Stomach (tissue), 9 donors: ENCODE measurements around the gene NAALADL1. TPM values are rescaled to one million over a fixed set of nuclear protein-coding genes. Genes with fewer than 3 reads are reported as not detected.

Experiments used
- DNase-seq, 2 donors: peaks; one replicate each; pipeline versions ENCODE4 v3.0.0 to v3.0.0-alpha.2; 2013 to 2019
- H3K27ac ChIP-seq, 5 donors: fragments of 200-600 bp in 4 of 5; sonication (generic) in 4 of 5; one replicate each; pipeline ENCODE4 v1.5.1; 2013 to 2019; ENCODE audit warnings: mild to moderate bottlenecking in 1 of 5, moderate library complexity in 1 of 5
- H3K27me3 ChIP-seq, 3 donors: fragments of 200-600 bp; sonication (generic); one replicate each; pipeline ENCODE4 v1.5.1; 2017 to 2019; ENCODE audit warnings: mixed run types in 1 of 3
- H3K36me3 ChIP-seq, 4 donors: fragments of 200-600 bp; sonication (generic); 1 replicate in 3 of 4; 2 replicates in 1 of 4; pipeline ENCODE4 v1.5.1; 2016 to 2019
- H3K4me1 ChIP-seq, 4 donors: fragments of 200-600 bp; sonication (generic); one replicate each; pipeline ENCODE4 v1.5.1; 2016 to 2019
- H3K4me3 ChIP-seq, 4 donors: fragments of 200-600 bp; sonication (generic) in 3 of 4; one replicate each; pipeline ENCODE4 v1.5.1; 2016 to 2019; ENCODE audit warnings: mild to moderate bottlenecking in 1 of 4
- H3K9me3 ChIP-seq, 4 donors: fragments of 200-600 bp; sonication (generic); one replicate each; pipeline ENCODE4 v1.5.1; 2016 to 2019
- CTCF ChIP-seq, 7 experiments: fragments of 450-650 bp in 4 of 7; fragments of 200-600 bp in 3 of 7; sonication (generic) in 3 of 7; IDR thresholded peaks; one replicate each; pipeline ENCODE4 v1.5.1; 2016 to 2019; ENCODE audit warnings: antibody characterized with exemption in 7 of 7, control low read depth in 2 of 7, mild to moderate bottlenecking in 1 of 7
- EP300 ChIP-seq: sonication (generic); formaldehyde crosslinking; IDR thresholded peaks from one replicate; pipeline ENCODE4 v1.6.1; 2017; ENCODE audit warnings: antibody characterized with exemption
- POLR2A ChIP-seq, 4 donors: fragments of 450-650 bp; IDR thresholded peaks; one replicate each; pipeline ENCODE4 v1.6.1; 2016; ENCODE audit warnings: antibody characterized with exemption in 4 of 4, control low read depth in 2 of 4, mild to moderate bottlenecking in 1 of 4, moderate library complexity in 1 of 4
- POLR2AphosphoS5 ChIP-seq, 3 donors: sonication (generic); formaldehyde crosslinking; IDR thresholded peaks; one replicate each; pipeline ENCODE4 v1.6.1; 2016; ENCODE audit warnings: antibody characterized with exemption in 3 of 3
- WGBS, 5 donors: extraction: QIAGEN DNeasy Blood & Tissue Kit in 3 of 5; methylation state at CpG; one replicate each; pipeline versions ENCODE4 v1.1.5 to v1.1.7; 2013 to 2018; 5-methylcytosine and 5-hydroxymethylcytosine counted together
- intact Hi-C: fragments of 100-400 bp; cut with DNase I; formaldehyde crosslinking; loops from one replicate; pipeline ENCODE4 v1.15.1; 2023; ENCODE audit warnings: low total_unique reads
- polyA plus RNA-seq, 3 donors: library from polyadenylated mRNA; stranded (reverse); fragments of 200-250 nt; gene quantifications; one replicate each; pipeline ENCODE4 v1.2.3, GENCODE V29; 2013
- total RNA-seq, 5 donors: library from RNA; depleted of rRNA; stranded (reverse); fragments of >200 nt; gene quantifications; one replicate each; pipeline versions ENCODE4 v1.1.0 to v1.2.3, GENCODE V29; 2014 to 2016
- donor health status: healthy with polysubstance abuse.
- donor health status: Bipolar disorder and iron deficiency.
- donor health status: healthy.

NAALADL1 gene
- total and polyA plus RNA-seq, 8 donors = 1.3 to 65.2 (median 10.0) TPM; not detected in 1

- 78 to 89% (median 79%) methylated on average over 7 to 10 of the region's 10 CpGs for WGBS, 5 donors
- H3K36me3 ChIP-seq = no peaks in the 10 kb centered on the region
- intact Hi-C loops = no loop called here
- no peak for TF ChIP-seq EP300
- TF ChIP-seq CTCF (IDR thresholded peaks at IDR 0.05) = no peak
- TF ChIP-seq POLR2AphosphoS5 (IDR thresholded peaks at IDR 0.05) = no peak
- no peak for TF ChIP-seq POLR2A (IDR thresholded peaks at IDR 0.05)
- no peak overlapping the region for H3K4me3 ChIP-seq
- no peak for DNase-seq
- H3K4me1 ChIP-seq = no peaks in the 10 kb centered on the region
- H3K27ac ChIP-seq = no peak overlapping the region
- H3K9me3 ChIP-seq = no peaks in the 10 kb centered on the region
- H3K27me3 ChIP-seq = no peaks in the 10 kb centered on the region
Measured at GRCh38 chr11:65067446-65067845, 9.1 kb upstream of the NAALADL1 start.

- Histone ChIP-seq H3K27ac (no peak overlapping the region), H3K36me3 (no peaks in the 10 kb centered on the region), H3K9me3 (no peaks in the 10 kb centered on the region), H3K27me3 (no peaks in the 10 kb centered on the region), H3K4me3 (no peak overlapping the region), H3K4me1 (no peaks in the 10 kb centered on the region)
- WGBS, 5 donors = 61 to 84% (median 72%) methylated on average over 3 to 4 of the region's 4 CpGs
- intact Hi-C loops = no loop called here
- no peak for TF ChIP-seq POLR2AphosphoS5 (IDR thresholded peaks at IDR 0.05)
- no peak for TF ChIP-seq CTCF (IDR thresholded peaks at IDR 0.05)
- no peak for TF ChIP-seq EP300
- TF ChIP-seq POLR2A (IDR thresholded peaks at IDR 0.05) = no peak
- DNase-seq = no peak
Measured at GRCh38 chr11:65066805-65067291, 8.5 kb upstream of the NAALADL1 start.

GRCh38 chr11:65066315-65066714 is 8.0 kb upstream of the NAALADL1 start:
- TF ChIP-seq CTCF (IDR thresholded peaks at IDR 0.05) (no peak), EP300 (no peak), POLR2AphosphoS5 (IDR thresholded peaks at IDR 0.05) (no peak), POLR2A (IDR thresholded peaks at IDR 0.05) (no peak)
- H3K27me3 ChIP-seq = no peaks in the 10 kb centered on the region
- no peaks in the 10 kb centered on the region for H3K9me3 ChIP-seq
- intact Hi-C loops = no loop called here
- no peak for DNase-seq
- no peaks in the 10 kb centered on the region for H3K36me3 ChIP-seq
- WGBS, 5 donors = 65 to 79% (median 74%) methylated on average over 11 of the region's 11 CpGs
- H3K27ac ChIP-seq = no peak overlapping the region
- H3K4me1 ChIP-seq = no peaks in the 10 kb centered on the region
- H3K4me3 ChIP-seq = no peak overlapping the region

DNA sequence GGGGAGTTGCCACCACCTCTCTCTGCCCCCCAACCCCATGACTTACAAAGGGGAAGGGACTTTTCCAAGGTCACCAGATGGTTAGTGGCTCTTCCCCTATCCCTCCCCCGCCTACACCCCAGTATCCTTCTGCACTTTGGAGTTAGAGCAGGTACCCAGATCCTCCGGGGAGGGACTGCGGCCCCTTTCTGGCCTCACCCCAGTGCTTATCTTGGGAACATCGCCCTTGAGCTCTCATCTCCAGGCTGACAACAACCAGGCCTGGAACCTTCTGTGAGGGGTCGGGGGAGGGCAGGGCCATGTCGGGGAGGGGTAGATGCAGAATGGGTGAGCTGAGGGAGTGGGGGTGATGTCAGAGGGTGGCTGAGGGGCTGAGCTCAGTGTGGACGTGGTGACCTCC is 7.5 kb upstream of the NAALADL1 start:
- no peak for DNase-seq
- H3K27ac ChIP-seq = no peak overlapping the region
- H3K36me3 ChIP-seq = no peaks in the 10 kb centered on the region
- no peaks in the 10 kb centered on the region for H3K4me1 ChIP-seq
- TF ChIP-seq CTCF (IDR thresholded peaks at IDR 0.05) (no peak), POLR2A (IDR thresholded peaks at IDR 0.05) (no peak), POLR2AphosphoS5 (IDR thresholded peaks at IDR 0.05) (no peak), EP300 (no peak)
- 77 to 84% (median 79%) methylated on average over 7 of the region's 7 CpGs for WGBS, 5 donors
- intact Hi-C loops = no loop called here
- no peaks in the 10 kb centered on the region for H3K9me3 ChIP-seq
- no peak overlapping the region for H3K4me3 ChIP-seq
- no peaks in the 10 kb centered on the region for H3K27me3 ChIP-seq
